Stromal cell of bone marrow (primary cell): ENCODE results near the gene CLDN10.
A peak's percentile ranks its signal among the peaks of the same experiment; 100 is the strongest.
"Not testable (repeated sequence)": the region's sequence is repeated elsewhere in the genome, so short reads cannot be mapped to it uniquely, and the experiment has no call there.

ENCODE experiments used
- DNase-seq: peaks from one replicate; pipeline ENCODE4 v3.0.0-alpha.2; 2012; ENCODE audit warnings: low read depth

The CLDN10 gene

DNA sequence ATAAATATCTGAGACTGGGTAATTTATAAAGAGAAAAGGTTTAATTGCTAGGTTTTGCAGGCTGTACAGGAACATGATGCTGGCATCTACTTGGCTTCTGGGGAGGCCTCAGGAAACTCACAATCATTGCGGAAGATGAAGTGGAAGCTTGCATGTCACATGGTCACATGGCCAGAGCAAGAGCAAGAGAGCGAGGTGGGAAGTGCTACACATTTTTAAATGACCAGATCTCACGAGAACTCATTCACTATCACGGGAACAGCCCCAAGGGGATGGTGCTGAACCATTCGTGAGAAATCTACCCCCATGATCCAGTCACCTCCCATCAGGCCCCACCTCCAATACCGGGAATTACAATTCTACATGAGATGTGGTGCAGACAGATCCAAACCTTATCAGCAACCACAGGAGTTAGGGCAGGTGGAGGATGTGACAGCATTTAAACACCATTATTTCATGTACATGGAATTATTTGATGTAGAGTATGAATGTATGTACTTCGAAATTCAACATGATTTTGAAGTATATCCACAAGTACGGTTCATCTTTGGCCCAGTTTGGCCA lies 10.5 kb upstream of the CLDN10 start:
- no peak for DNase-seq

DNA sequence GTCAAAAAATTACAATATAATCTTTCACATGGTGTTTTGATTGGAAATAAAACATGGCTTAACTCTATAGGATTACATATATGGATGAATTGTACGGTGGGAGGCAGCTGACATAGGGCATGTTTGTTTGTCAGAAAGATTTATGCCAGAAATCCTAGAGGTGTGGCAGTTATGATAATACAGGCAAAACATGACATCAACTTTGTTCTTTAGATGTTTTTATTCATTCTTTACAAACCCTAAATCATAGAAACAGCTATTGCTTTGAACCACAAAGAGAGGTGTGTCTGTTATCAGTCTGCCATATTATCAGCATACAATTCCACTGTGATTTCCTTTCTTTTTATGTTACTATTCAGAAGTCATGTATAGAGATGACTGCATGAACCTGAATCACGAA lies 8.2 kb upstream of the CLDN10 start:
- no peak for DNase-seq

DNA sequence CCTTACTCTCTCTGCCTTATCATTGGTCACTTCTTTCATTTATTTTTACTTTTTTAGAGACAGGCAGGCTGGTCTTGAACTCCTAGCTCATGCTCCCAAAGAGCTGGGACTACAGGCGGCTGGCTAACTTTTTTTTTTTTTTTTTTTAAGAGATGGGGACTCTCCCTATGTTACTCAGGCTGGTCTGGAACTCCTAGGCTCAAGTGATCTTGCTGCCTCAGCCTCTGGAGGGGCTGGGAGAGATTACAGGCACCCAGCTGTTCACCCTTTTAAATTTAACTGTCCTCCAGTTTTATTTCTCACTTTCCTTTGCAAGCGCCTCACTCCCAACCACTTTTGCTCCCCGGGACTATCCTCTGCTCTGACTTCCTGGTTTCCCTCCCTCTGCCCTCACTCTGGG lies 5.6 kb upstream of the CLDN10 start:
- DNase-seq: no peak

DNA sequence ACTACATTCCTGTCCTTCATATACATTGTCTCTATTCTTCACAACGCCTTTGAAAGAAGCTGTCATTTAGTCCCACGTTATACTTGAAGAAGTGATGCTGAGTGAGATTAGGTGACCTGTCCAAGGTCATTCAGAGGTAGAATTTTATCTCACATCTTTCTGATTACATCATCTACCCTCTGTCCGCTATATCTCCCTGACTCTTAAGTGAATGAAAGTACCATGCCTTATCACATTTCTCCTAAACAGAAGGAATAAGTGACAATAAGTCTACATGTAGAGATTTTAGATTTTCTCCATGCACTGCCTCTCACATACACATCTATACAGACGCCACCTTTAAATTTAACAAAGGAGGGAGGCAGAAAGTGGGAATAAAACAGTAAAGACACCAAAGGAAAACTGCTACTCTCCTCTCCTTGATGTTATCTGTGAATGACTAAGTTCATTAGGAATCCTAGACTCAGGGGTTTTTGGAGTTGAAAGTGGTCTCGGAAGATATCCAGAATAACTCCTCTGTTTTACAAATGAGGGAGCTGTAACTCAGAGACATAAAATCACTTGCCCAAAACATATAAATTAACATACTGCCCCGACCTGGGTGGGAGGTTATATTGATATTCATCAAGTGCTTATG lies 4.9 kb upstream of the CLDN10 start:
- no peak for DNase-seq

DNA sequence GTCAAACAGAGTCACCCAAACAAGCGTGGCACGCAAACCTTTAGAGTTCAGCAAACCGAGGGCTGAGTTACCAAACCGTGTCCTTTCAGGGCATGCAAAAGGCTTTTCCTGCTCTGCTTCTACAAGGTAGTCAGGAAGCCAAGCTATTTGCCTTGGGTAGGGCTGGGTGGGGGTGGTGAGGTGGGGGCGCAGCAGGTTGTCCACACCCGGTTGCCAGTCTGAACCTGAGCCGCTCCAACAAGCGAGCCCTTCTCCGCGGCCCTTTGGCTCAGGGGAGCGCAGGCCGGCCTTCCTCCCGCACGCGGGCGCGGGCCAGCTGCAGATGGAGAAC lies 347 bp upstream of the CLDN10 start:
- DNase-seq: no peak

DNA sequence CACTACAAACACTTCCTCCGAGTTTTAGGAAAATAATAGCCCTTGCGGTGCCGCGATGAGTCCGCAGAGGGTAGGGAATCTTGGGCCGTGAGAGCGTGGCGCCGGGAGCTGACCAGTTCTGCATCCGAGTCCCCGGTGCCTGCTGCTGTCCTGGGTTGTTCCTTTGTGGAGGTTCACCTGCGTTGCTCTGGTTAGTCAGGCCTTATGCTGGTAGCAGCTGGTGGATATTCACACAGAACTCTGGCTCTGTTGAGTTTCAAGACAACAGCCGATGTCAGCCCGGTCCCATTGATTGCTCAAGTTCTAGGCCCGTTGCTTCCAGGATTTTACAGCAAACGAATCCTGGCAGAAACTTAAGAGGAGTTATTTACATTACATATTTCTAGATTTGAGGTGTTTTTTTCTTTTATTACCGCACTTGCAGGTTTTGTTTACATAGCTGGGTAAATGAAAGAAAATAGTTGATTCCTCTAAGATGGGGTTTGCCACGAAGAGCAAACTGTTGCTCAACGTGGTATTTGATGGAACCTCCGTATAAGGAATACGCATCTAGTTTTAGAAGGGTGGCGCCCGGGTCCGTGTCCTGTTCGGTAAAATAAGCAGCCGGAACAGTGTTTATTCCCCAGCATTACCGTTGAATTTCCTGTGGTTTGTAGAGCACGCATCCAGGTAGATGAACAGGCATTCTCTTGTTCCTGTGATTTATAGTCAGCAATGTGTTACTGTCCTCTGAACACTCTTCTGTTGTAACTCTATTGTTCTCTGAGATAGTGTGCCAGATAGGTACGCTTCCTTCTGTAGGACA lies 1.3 kb downstream of the CLDN10 start:
- no peak for DNase-seq

DNA sequence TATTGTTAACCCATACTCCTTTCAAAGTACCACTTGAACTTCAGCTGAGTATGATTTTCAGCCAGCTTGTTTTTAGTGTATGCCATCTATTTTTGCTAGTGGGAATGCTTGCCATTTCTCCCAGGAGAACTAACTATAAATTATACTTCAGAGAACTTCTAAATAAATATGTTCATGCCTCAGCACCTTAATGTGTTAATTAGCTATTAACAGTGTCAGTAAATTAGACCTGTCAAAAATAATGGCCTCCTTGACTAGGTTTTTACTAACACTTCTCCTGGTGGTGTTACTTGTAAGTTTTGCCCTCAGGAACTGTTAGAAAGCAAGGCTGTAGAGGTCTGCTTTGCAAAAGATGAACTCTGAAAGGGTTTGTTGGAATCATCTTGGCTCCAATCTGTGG lies 4.5 kb downstream of the CLDN10 start:
- no peak for DNase-seq

DNA sequence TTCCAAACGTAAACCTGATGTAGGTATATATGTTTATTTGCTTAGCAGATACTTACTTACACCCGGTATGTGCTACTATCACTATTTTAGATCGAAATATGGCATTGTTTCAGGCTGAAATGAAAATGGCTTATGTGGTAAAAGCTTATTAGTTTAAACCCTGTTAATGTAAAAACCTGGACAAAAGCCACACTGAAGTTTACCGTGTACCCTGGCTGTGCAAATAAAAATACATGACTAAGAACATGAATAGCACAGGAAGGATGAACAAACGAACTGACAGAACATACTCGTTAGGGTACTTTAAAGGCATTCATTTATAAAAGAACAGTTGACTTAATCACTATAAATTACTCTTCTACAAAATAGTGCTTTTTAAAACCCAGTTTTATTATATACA lies 6.6 kb downstream of the CLDN10 start:
- no peak for DNase-seq

DNA sequence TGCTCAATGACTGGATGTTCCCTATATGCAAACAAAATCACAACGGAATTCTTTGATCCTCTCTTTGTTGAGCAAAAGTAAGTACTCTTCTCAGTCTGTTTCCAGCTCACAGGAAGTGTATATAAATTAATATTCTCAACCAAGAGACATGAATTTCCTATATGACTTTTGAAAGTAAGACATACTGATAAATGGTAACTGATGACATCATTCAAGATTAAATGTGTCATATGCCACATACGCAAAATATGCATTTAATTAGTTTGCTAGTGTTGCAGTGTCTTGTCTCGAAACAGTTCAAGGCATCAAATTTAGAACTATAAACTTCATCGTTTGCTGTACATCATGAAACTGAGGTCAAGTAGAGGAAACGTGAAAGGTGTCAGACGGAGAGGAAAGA lies 7.9 kb downstream of the CLDN10 start:
- no peak for DNase-seq

DNA sequence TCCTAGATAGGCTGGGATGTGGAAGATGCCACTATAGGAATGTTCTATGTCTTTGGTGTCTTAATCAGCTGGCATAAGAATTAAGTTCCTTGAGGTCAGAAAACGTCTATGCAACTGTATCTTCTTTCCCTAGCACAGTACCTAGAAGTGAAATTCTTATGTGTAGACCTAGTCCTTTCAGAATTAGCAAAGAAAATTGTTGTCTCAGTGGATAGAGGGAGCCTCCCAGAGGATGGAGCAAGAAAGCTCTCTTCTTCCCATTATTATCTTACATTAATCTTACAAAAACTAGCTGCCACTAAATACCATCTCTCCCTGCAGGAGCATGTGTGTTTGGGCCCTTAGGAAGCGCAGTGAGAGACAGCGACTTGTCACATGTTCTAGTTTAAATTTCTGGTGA lies 11.6 kb downstream of the CLDN10 start:
- DNase-seq: no peak

DNA sequence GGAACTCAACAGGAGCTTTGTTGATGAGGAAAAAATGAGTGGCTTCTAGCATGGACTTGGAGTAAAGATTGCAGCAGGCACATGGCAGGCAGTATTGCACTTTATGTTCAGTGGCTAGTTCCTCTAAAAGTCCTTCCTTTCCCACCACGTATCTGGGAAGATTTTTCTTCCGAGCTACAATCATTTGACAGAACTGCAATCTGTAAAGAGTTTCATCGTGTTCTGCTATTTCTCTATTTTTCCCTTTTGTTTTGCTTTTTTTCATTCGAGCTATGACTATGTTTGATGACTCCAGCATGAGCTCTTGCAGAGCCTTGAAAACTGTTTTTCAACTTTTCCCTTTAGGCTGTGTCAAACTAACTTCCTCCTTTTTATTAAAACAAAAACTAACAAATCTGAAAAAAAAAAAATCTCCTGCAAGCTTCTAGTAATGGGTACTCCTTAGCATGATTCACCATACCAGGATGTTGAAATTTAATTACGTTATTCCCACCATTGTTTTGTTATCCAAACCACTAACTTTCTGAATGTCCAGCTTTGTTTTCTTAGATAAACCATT lies 12.3 kb downstream of the CLDN10 start:
- DNase-seq: peak; percentile 67

DNA sequence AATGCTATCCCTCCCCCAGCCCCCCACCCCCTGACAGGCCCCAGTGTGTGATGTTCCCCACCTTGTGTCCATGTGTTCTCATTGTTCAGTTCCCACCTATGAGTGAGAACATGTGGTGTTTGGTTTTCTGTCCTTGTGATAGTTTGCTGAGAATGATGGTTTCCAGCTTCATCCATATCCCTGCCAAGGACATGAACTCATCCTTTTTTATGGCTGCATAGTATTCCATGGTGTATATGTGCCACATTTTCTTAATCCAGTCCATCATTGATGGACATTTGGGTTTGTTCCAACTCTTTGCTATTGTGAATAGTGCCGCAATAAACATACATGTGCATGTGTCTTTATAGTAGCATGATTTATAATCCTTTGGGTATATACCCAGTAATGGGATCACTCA lies 13.2 kb downstream of the CLDN10 start:
- DNase-seq: not testable (repeated sequence)

DNA sequence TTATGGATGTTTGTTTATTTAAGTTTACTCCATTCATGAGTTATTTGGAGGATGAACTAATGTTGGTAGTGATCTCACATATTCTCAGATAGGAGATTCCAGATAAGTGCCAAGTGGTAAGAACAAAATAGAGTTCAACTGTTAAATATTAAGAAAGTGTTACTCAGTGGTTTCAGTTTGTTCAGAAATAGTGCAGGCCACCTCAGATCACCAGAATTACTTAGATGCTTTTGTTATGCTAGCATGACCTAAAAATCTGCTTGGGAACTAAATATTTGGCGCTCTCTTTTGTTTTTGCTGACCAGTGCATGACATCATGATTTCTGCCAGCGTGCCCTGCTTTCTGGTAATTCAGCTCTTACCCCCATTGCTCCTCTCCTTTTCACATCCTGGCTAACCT lies 15.6 kb downstream of the CLDN10 start:
- no peak for DNase-seq

DNA sequence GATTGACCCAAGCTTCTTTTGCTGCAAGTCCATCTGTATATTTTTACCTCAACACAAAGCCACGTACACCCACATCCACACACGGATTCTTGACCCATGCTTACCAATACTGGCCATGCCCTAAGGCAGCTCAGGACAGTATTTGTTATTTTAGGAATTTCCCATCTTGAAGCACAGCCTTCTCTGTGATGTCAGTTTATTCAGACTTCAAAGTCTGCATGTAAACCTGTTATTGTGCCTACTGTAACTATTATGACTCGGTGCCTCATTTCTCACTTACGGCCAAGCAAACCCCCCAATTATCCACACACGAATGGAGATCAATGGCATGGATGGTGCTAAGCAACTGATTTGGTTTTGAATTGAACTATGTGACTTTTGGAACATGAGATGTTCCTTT lies 17.5 kb downstream of the CLDN10 start:
- DNase-seq: no peak

DNA sequence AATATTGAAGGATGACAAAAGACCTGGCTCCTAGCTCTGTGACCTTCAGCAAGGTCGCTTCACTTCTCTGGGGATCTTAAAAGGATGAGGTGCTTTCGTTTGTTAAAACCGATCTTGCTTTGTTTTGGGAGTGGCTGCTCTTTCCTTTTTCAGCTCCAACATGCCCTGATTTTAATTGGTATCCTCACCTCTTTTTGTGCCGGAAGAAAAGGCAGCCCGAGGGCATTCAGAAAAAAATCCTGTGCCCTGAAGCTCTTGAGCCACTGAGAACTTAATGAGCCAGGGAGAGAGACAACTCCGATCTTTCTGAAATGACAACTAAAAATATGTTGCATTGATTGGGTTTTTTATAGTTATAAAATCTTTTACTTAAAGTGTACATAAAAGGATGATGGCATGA lies 19.4 kb downstream of the CLDN10 start:
- no peak for DNase-seq

DNA sequence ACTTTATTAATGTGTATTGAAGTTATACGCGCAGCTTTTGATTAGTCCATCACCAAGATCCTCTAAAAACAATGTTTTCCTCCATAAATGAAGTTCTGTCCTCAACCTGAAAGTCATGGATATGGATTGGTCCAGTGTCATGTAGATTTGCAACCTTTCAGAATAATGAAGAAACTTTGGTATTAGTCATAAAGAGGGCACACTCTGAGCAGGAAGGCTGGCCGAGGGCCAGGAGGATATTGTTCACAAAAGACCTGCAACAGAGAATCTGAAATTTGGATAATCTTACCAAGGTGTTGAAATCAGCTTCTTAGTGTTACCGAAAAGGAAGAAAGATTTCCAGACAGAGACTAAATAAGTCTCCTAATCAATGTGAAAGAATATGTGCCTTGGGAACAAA lies 20.7 kb downstream of the CLDN10 start:
- DNase-seq: no peak

DNA sequence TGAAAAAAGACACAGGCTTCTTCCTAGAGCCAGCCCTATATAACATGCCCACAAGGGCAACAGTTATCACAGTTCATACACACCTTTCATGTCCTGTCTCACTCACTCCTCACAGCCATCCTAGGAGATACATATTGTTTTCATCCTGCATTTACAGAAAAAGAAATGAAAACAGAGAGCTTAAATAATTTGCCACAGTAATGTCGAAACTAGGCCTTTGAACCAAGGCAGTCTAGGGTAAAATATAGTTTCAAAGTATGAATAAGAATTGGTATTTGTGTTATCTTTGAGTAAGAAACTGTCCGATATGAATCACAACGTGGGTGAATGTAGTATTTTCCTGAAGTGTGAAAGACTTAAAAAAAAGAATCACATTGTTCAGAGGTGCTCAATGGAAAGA lies 26.8 kb downstream of the CLDN10 start:
- no peak for DNase-seq

DNA sequence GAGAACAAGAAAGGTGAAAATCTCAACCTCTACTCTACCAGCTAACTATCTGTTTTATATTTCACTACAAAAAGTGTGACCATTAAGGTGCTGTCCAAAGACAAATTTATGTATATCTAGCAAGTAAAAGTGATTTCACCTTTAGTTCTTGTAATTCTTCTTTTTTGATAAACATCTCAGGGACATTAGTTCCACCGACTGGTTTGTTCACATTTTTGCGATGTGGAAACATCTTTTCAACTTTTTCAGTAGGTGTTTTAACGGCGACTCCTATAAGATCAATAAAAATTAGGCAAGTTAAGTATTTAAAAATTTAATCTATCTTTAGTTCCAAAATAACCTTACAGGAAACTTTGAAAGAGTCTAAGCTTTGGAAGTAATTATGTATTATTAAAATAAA lies 33.3 kb downstream of the CLDN10 start:
- DNase-seq: no peak

DNA sequence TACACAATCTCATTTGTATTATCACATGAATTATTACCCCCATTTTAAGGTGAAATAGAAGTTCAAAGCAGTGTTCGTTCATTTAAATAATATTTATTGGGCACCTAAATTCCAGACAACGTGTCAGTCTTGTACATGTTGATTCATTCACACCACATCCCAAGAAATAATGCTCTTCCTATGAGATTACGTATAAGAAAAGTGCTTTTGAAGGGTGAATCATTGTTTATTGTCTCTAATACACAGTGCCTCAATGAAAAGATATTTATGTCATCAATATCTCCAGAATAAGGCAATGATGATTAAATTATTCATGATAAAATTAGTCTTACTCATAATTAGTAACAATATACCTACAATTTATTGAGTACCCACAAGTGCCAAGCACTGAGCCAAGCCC lies 35.6 kb downstream of the CLDN10 start:
- no peak for DNase-seq

DNA sequence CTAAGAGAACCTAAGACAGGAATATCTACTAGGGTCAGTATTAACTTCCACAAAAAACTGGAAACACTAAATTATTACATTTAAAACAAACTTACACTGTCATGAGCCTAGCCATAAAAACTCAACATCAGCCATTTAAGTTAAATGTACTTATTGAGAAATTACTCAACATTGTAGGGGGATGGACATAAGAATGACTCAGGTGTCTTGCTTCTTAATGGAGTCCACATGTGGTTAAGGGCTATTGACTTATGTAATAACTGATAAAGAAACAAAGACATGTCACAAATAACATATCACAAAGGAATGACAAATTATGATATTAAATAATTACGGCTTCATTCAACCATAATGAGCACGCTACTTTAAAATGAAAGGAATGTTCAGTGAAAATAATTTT lies 36.2 kb downstream of the CLDN10 start:
- DNase-seq: no peak

DNA sequence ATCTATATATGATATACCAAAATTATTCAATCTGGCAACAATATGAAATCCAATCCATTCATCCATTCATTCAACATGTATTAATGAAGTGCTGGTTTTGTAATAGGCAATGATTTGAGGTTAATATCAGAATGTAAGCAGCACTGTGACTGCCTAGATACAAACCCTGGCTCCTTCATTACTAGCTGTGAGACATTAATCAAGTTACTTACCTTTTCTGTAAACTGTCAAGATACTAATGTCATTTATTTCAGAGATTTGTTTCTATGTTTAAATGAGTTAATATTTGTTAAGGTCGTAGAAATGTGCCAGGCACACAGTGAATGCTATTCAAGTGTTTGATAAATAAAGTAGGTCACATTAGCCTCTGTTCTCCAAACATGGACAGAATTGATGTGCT lies 40.9 kb downstream of the CLDN10 start:
- no peak for DNase-seq

DNA sequence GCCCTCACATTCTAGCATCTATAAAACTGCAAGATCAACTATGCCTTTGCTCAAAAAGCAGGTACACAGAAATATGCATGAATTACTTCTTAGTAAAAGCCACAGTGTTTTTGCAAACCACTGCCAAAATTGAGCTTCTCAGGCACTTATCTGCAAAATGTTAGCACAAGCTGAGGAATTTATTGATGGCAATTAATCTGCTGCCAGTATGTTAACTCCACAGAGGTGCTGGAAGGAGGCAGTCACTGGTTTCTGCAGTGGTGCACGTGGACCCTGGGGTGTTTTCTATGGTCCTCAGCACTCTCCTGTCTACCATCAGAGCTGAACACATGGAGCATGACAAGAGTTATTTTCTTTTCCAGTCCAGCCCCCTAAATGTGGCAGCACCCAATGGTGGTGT lies 44.2 kb downstream of the CLDN10 start:
- DNase-seq: no peak

DNA sequence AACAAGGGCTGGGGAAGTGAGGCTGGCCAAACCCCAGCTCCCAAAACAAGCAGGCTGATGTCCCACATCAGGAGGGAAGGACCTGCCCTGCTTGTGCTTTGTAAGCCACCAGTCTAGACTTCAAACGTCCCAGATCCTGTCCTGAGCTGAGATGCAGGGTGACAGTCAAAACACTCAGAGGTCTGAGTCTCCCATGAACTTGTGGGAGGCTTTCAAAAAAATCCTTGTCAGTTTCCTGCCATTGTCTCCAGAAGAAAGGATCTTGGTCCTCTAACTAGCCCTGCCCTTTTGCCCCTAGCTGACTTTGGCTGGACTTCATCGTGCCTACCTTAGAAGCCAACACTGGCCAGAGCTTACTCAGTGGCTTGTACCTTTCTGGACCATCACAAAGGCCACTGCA lies 48.7 kb downstream of the CLDN10 start:
- DNase-seq: no peak

DNA sequence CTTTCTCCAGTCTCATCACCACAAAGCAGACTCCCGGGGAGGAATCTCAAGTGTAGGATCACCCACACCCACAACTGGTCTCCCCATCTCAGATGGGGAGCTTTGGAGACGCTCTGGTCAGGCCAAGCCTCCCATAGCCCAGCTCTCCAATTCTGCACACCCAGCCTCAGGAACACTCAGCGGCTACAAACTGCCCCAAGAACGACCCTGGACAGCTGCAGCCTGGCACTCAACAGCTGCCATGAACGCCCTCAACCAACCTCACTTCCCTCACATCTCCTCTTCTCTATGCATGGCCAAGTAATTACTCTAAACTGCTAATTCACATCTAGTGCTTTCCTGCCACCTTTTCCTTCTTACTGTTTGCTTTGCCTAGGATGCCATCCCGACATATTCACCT lies 49.4 kb downstream of the CLDN10 start:
- no peak for DNase-seq
